Tibial artery (tissue), 4 donors: Measurements from ENCODE around the gene TMEM190.
"Not testable (repeated sequence)": the region's sequence is repeated elsewhere in the genome, so short reads cannot be mapped to it uniquely, and the experiment has no call there.

Experiments
- DNase-seq, 2 donors: peaks; one replicate each; pipeline ENCODE4 v3.0.0-alpha.2; 2019
- H3K27ac ChIP-seq, 2 donors: fragments of 200-600 bp; sonication (generic) in 1 of 2; 1 replicate in 1 of 2; 2 replicates in 1 of 2; pipeline ENCODE4 v1.5.1; 2018 to 2019; ENCODE audit warnings: mild to moderate bottlenecking in 1 of 2
- H3K27me3 ChIP-seq, 2 donors: fragments of 200-600 bp; sonication (generic) in 1 of 2; one replicate each; pipeline versions ENCODE4 v1.5.1 to v1.6.0; 2016 to 2019
- H3K36me3 ChIP-seq, 3 donors: fragments of 200-600 bp; sonication (generic) in 2 of 3; one replicate each; pipeline ENCODE4 v1.5.1; 2016 to 2019; ENCODE audit warnings: mild to moderate bottlenecking in 2 of 3
- H3K4me1 ChIP-seq, 4 donors: fragments of 200-600 bp; sonication (generic) in 2 of 4; 1 replicate in 3 of 4; 2 replicates in 1 of 4; pipeline ENCODE4 v1.5.1; 2016 to 2019
- H3K4me3 ChIP-seq, 2 donors: fragments of 200-600 bp; sonication (generic) in 1 of 2; 1 replicate in 1 of 2; 2 replicates in 1 of 2; pipeline ENCODE4 v1.5.1; 2018 to 2019; ENCODE audit warnings: mild to moderate bottlenecking in 2 of 2
- H3K9me3 ChIP-seq, 3 donors: fragments of 200-600 bp; sonication (generic) in 1 of 3; one replicate each; pipeline ENCODE4 v1.5.1; 2016 to 2019
- intact Hi-C: fragments of 100-400 bp; cut with DNase I; formaldehyde crosslinking; loops from one replicate; pipeline ENCODE4 v1.15.0; 2023; ENCODE audit warnings: low total_unique reads
- TF ChIP-seq, protein P1 (sequence below), 2 experiments: fragments of 200-600 bp in 1 of 2; fragments of 450-650 bp in 1 of 2; IDR thresholded peaks; one replicate each; pipeline ENCODE4 v1.5.1; 2017 to 2019; ENCODE audit warnings: antibody characterized with exemption in 2 of 2, mild to moderate bottlenecking in 1 of 2, moderate library complexity in 1 of 2

TMEM190 gene

DNA sequence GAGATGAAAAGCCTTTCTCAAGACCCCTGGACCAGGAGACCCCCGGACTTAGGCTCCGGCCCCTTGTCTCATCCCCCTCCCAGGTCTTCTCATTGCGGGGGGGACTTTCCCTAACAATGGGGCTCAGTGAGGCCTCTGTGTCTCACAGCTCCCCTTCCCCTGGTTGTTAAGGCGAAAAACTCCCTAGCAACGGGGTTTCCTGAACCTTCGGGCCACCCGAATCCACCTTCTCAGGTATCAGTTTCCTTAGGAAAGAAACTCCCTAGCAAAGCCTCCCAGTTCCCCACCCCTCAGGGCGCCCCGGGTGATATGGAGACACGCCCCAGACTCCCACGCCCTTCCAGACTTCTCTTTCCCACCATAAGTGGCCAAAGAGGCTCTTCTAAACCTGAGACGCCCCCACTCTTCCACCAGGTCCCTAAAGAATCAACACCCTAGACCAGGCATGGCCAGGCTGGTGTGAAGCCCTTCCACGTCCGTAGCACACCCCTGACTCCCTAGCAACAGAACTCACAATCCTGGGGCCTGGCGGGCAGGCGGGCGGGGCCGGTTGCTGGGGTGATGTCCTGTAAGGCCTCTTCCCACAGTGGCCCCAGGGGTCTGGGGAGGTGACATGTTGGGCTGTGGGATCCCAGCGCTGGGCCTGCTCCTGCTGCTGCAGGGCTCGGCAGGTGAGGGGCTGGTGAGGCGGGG, at the start of gene TMEM190:
TMEM190 (plus strand) TSS at position 586 of the 693 bp plus-strand sequence; CDS start at position 614, 28 bp downstream.
- H3K4me1 ChIP-seq: peaks cover 0 to 11% (median 6%) of the 10 kb centered on the region in 4 donors
- intact Hi-C loops: no loop called here
- TF ChIP-seq, protein P1, sequence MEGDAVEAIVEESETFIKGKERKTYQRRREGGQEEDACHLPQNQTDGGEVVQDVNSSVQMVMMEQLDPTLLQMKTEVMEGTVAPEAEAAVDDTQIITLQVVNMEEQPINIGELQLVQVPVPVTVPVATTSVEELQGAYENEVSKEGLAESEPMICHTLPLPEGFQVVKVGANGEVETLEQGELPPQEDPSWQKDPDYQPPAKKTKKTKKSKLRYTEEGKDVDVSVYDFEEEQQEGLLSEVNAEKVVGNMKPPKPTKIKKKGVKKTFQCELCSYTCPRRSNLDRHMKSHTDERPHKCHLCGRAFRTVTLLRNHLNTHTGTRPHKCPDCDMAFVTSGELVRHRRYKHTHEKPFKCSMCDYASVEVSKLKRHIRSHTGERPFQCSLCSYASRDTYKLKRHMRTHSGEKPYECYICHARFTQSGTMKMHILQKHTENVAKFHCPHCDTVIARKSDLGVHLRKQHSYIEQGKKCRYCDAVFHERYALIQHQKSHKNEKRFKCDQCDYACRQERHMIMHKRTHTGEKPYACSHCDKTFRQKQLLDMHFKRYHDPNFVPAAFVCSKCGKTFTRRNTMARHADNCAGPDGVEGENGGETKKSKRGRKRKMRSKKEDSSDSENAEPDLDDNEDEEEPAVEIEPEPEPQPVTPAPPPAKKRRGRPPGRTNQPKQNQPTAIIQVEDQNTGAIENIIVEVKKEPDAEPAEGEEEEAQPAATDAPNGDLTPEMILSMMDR (IDR thresholded peaks at IDR 0.05): no peak
- peaks cover 4 to 65% of the 10 kb centered on the region in 2 donors for H3K27me3 ChIP-seq
- H3K36me3 ChIP-seq: no peaks in the 10 kb centered on the region
- no peak for DNase-seq
- H3K4me3 ChIP-seq: no peak within 1 kb of the TSS
- H3K27ac ChIP-seq: no peak within 1 kb of the TSS
- H3K9me3 ChIP-seq: no peaks in the 10 kb centered on the region

DNA sequence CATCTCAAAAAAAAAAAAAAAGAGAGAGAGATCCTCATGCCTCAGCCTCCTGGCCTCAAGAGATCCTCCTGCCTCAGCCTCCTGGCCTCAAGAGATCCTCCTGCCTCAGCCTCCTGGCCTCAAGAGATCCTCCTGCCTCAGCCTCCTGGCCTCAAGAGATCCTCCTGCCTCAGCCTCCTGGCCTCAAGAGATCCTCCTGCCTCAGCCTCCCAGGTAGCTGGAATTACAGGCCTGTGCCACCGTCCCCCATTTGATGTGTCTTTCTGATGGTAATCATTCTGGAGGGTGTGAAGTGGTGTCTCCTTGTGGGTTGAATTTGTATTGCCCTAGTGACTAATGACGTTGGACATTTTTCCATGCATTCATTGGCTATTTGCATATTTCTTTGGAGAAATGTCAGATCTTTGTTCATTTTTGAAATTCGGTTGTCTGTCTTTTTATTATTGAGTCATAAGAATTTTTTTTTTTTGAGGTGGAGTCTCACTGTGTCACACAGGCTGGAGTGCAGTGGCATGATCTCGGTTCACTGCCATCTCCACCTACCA, 47.8 kb upstream of the TMEM190 start:
- intact Hi-C loops, DNase-seq, H3K4me1 ChIP-seq, H3K9me3 ChIP-seq, H3K4me3 ChIP-seq, H3K27ac ChIP-seq, H3K36me3 ChIP-seq: not testable (repeated sequence)
- peaks cover 0 to 27% of the 10 kb centered on the region in 2 donors for H3K27me3 ChIP-seq

DNA sequence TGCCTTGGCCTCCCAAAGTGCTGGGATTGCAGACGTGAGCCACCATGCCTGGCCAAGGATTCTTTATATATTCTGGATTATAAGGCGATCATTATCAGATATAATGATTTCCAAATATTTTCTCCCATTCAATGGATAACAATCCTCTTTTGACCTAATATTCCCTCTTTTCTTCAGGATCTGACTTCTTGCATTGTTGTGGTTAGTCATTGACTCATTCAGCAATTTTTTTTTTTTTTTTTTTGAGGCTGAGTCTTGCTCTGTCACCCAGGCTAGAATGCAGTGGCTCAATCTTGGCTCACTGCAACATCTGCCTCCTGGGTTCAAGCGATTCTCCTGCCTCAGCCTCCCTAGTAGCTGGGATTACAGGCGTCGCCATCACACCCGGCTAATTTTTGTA, 46.8 kb upstream of the TMEM190 start:
- H3K4me3 ChIP-seq, DNase-seq, intact Hi-C loops, H3K4me1 ChIP-seq, H3K9me3 ChIP-seq, H3K36me3 ChIP-seq, H3K27ac ChIP-seq: not testable (repeated sequence)
- peaks cover 0 to 32% of the 10 kb centered on the region in 2 donors for H3K27me3 ChIP-seq

DNA sequence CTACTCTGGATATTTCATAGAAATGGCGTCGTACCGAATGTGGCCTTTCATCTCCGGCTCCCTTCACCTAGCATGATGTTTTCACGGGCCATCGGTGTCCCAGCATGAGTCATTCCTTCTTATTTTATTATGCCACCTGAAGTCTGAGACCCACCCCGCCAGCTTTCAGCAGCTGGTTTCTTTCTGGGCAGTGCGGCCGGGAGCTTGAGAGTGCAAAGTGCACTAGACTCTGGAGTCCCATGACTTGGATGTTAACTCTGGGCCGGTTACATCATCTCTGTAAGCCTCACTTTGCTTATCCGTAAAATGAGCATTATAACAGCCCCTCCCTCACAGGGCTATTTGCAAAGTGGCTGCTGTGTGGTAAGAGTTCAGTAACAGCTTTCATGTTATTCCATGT, 42.8 kb upstream of the TMEM190 start:
- Histone ChIP-seq H3K9me3 (no peaks in the 10 kb centered on the region), H3K36me3 (no peaks in the 10 kb centered on the region), H3K27ac (no peak overlapping the region), H3K4me3 (no peak overlapping the region), H3K27me3 (peaks cover 0 to 31% of the 10 kb centered on the region in 2 donors), H3K4me1 (peaks cover 0 to 7% (median 5%) of the 10 kb centered on the region in 4 donors)
- no peak for DNase-seq
- intact Hi-C loops: no loop called here
- TF ChIP-seq, protein P1 (IDR thresholded peaks at IDR 0.05): no peak

DNA sequence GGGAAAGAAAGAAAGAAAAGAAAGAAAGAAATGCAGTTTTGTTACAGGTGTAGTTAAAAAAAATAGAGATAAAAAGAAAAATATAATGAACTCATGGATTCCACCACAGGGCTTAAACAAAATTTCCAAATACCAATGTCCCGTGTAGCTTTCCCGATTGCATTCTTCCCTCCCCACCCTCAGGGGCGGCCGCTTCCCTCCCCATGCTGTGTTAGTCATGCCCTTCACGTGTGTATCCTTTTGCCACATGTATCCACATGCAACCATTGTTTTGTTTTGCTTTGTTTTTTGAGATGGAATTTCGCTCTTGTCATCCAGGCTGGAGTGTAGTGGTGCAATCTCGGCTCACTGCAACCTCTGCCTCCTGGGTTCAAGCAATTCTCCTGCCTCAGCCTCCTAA, 40.5 kb upstream of the TMEM190 start:
- Histone ChIP-seq H3K36me3 (no peaks in the 10 kb centered on the region), H3K9me3 (no peaks in the 10 kb centered on the region), H3K4me3 (no peak overlapping the region), H3K27ac (no peak overlapping the region), H3K4me1 (peaks cover 0 to 18% (median 17%) of the 10 kb centered on the region in 4 donors), H3K27me3 (peaks cover 0 to 31% of the 10 kb centered on the region in 2 donors)
- TF ChIP-seq, protein P1 (IDR thresholded peaks at IDR 0.05): no peak
- no peak for DNase-seq
- intact Hi-C loops: no loop called here

DNA sequence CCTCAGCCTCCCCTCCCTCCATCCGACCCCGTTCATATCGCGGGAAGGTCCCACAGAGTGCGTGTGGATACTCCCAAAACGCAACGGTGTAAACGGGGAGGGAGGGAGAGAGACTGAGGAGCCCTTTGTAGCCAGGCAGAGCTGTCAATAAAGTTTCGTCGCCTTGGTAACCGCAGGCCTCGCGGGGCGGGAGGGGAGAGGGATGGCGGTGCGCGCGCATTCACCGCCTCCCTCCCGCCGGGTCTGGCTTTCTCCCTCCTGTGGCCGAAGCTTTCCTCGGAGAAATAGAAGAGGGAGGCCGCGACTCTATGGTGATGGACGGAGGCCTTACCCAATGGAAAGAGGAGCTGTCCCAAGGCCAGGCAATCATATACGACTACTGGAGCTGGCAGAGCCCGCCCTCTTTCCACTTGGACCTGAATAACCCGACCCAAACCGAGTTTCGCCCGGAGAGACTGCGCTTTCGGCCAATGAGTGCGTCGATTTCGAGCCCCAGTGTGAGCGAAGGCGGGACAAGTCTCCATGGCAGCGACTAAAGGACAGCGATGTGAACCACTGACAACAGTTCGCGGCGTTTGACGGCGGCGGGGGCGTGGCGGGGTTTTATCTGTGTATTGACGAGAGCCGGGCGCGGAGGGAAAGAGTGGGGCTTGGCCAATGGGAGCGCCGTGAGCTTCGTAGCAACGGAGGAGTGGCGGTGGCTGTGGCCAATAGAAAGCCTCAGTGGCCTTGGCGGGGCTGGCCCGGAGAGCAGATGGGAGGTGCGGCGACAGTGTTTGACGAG, 37.3 kb upstream of the TMEM190 start, which contains the start of gene KMT5C:
KMT5C (plus strand) TSS at position 772 of the 784 bp plus-strand sequence. CDS start 2,061 bp downstream, outside the sequence.
- DNase-seq: peak; percentile 100
- H3K27ac ChIP-seq: peak within 1 kb of the TSS; percentile 89
- peak within 1 kb of the TSS; percentile 75 to 77 for H3K4me3 ChIP-seq
- peaks cover 8 to 22% (median 18%) of the 10 kb centered on the region in 3 donors for H3K36me3 ChIP-seq
- peaks cover 0 to 23% (median 21%) of the 10 kb centered on the region in 4 donors for H3K4me1 ChIP-seq
- intact Hi-C loops: loop anchor here (2.0 kb wide), 1 partner anchor 46 kb away; the partner anchor contains the start of genes RPL28 and TMEM238
- TF ChIP-seq, protein P1 (IDR thresholded peaks at IDR 0.05): peak; percentile 49 to 59
- H3K27me3 ChIP-seq: peaks cover 0 to 14% of the 10 kb centered on the region in 2 donors
- no peaks in the 10 kb centered on the region for H3K9me3 ChIP-seq
